Anterior cingulate cortex (tissue), 58 donors: ENCODE results near the gene CSTB.
A peak's percentile ranks its signal among the peaks of the same experiment; 100 is the strongest.
"Not testable (repeated sequence)": the region's sequence is repeated elsewhere in the genome, so short reads cannot be mapped to it uniquely, and the experiment has no call there.

Source experiments
- DNase-seq, 58 donors: peaks; one replicate each; lab custom pipeline; 2025; lab: John Stamatoyannopoulos, UW

The CSTB gene, protein sequence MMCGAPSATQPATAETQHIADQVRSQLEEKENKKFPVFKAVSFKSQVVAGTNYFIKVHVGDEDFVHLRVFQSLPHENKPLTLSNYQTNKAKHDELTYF

GRCh38 chr21:43775795-43776430 lies at the start of gene CSTB:
Gene CSTB, minus strand, starts transcription at chr21:43776308. Its CDS starts 39 bp downstream, at chr21:43776269.
- peak in 56 of 58 donors; percentile 44 to 94 (median 83) for DNase-seq

DNA sequence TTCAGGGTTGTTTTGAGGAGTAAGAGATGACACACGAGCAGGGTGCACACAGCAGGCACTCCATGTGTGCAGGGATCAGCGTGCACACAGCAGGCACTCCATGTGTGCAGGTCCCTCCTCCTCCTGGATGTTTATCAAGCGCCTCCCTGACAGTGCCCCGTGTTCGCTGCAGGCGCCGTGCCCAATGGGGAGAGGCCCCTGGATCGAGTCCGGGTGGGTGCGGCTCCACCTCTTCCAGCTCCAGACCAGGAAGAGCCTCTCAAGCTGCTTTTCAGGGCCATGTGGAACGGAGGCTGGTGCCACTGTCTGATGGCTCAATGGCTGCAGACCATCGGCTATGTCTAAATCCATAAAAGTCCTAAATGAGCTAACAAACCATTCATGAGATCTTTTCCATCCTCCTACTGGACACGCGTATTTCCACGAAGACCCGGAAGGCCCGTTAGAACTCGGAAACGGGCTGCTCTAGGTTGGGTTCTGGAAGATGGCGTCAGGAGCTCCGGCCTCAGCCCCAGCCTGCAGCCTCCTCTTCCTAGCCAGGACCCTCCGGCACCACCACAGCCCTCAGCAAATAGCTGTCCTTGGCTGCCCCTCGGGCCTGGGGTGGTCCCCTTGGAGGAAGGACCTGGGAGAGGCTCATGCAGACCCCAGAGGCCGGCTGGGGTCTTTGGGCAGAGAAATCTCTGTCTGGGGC lies 49.3 kb upstream of the CSTB start:
- DNase-seq = no peak

DNA sequence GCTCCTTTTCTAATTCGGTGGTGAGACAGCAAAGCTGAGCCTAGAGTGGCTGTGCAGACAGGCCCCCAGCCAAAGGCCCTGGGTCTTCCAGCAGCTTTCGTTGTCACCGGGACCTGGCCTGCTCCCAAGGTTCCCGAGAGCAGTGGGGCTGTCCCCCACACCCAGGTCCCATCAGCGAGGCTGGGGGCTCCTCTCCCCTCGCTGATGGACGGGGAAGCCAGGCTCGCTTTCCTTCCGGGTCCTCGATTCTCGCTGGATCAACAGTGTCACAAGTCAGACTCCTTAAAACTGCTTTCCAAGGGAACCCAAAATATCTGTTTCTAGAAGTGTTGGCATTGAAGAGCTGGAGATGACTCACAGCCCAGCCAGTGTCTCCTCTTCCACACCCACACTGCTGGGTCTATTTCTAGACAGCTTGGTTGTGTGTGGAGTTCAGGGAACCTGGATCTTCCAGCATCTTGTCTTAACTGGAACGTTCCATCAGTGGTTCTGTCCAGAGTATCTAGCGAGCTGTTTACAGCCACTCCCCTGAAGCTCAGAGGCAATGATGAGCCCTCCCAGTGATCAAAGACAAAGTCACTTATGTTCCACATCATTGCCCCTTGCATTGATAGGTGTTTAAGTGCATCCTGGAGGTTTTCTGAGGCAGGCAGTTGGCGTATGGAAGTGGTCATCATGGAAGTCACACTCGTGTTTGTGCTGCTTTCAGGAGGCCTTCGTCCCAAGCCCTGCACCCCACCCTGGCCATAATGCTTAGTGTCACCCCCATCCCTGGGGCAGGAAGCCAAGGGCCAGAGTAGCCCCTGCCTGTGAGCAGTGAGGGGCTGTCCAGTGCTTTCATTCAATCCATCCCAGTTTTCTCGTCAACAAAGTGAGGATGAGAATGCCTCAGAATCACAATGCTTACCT lies 48.5 kb upstream of the CSTB start:
- peak in 16 of 58 donors; percentile 15 to 67 (median 42) for DNase-seq

DNA sequence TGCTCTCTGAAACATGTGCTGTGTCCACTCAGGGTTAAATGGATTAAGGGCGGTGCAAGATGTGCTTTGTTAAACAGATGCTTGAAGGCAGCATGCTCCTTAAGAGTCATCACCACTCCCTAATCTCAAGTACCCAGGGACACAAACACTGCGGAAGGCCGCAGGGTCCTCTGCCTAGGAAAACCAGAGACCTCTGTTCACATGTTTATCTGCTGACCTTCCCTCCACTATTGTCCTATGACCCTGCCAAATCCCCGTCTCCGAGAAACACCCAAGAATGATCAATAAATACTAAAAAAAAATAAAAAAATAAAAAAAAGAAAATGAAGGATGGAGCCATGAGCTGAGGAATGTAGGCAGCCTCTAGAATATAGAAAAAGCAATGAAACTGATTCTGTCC lies 46.6 kb upstream of the CSTB start:
- DNase-seq = not testable (repeated sequence)

- DNase-seq = not testable (repeated sequence)
These were observed 46.1 kb upstream of the CSTB start for GRCh38 chr21:43822166-43822565.

GRCh38 chr21:43820466-43820865 lies 44.4 kb upstream of the CSTB start:
- DNase-seq = no peak

- DNase-seq = no peak
These were observed 43.6 kb upstream of the CSTB start for GRCh38 chr21:43819511-43820405.

- DNase-seq = no peak
These were observed 42.6 kb upstream of the CSTB start for GRCh38 chr21:43818685-43819084.

DNA sequence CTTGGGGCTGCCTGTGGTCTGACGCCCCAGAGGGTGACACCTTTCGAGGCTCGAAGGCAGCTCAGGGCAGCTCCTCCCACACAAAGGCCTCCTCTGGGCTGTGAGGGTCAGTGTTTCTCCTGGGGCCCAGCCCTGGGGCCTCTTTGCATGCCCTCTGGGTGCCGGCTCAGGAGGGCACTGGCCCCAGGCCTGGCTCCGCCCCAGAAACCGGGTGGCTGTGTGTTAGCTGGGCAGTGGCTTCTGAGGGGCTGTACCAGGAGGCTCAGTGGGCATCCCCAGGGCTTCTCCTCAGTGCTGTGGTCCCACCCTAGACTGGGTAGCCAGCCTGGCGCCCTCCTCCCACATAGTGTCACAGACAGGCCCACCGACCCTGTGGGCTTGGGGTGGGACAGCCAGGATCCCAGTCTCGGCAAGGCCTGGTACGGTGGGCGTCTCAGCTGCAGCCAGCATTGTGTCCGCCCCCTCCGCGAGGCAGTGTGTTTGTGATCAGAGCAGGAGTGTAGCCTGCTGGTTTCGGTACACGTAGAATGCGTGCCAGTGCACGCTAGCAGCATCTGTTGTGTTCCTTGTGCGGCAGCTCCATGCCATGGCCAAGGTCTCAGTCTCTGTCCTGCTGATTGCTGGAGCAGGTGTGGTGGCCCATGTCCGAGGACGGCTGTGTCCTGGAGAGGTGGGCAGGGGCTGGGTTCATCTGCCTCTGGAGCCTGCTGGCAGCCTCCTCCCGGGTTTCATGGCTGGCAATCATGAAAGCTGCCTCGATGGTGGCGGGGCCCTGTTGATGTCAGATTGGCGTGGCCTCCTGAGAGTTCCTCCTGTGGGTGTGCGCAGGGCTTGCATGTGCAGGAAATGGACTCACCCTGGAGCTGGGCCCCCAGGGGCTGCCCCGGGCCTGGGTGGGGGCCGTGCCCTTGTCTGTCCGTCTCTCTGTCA lies 41.3 kb upstream of the CSTB start:
- no peak for DNase-seq

- DNase-seq = no peak
These were observed 40.5 kb upstream of the CSTB start for GRCh38 chr21:43816611-43817071.

- DNase-seq = no peak
These were observed 39.9 kb upstream of the CSTB start for GRCh38 chr21:43815991-43816390.

DNA sequence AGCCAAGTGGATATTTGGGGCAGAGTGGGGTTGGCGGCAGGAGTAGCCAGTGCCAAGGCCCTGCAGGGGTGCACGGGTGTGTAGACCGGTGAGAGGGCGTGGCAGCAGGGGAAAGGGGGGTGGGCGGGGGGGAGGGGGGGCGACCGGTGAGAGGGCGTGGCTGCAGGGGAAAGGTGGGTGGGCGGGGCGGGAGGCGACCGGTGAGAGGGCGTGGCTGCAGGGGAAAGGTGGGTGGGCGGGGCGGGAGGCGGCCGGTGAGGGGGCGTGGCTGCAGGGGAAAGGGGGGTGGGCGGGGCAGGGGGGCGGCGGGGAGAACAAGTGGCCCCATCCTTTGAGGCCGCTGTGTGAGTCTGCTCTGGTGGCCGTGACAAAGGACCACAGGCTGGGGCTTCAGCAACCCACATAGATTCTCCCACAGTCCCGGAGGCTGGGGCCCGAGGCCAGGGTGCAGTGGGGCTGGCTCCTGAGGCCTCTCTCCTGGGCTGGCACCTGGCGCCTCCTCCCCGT lies 39.1 kb upstream of the CSTB start:
- no peak for DNase-seq

GRCh38 chr21:43814215-43815106 lies 38.4 kb upstream of the CSTB start:
- peak in 1 of 58 donors; percentile 15 for DNase-seq

GRCh38 chr21:43813656-43813980 lies 37.5 kb upstream of the CSTB start:
- DNase-seq = no peak

DNA sequence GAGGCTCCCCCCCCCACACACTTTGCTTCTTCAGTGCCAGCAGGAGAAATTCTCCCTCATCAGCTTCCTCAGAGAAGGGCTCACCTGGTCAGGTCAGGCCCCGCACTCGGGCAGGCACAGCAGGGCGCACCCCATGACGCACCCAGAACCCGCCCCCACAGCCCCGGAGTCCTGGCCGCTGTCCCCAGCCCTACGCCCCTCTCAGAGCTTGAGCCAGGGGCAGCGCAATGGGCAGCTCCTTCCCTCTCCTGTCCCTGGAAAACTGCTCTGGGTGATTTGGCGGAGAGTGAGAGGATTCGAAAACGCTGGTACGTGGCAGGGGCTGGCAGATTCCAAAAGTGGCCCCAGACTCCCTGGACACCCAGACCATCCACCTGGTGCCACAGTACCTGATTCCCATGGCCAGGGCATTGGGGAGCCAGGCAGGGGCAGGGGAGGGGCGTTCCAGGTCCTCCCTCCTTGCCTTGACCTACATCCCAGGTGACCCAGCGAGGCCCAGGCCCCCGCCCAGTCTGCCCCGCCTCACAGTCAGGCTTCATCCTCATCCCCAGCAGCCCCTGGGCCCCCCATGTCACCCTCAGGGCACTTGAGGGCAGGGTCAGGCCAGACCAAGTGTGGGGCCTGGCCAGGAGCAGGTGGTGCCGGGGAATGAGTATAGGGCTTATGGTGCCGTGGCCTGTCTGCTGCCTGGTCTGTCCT lies 37.0 kb upstream of the CSTB start:
- no peak for DNase-seq

DNA sequence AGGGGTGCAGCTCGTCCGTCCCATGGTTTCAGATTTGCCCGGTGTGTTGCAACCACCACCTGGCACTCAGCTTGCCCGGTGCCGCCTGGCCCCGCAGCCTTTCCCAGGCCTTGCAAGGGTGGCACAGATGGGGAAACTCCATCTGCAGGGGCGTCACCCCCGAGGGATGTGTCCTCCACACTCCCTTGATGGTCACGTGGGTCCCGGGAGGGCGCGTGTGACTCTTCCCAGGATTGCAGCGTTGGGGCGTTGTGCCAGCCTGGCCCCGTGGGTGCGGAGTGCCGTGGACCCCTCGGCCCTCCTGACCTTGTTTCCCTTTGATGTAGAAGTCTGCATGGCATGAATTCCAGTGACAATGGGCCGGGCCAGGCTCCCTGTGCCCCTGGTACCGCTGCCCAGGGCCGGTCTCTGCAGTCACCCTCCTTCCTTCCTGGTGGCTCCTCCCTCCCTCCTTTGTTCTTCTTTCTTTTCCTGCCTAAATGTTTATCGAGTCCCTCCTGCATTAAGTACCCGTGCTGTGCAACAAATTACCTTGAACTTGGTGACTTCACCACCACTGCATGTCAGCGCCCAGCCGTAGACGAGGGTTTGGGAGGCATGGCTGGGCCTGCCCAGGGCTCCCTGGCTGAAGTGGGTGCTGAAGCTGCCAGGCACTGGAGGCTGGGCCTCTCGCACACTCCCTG lies 36.2 kb upstream of the CSTB start:
- DNase-seq = no peak
